Panc1 (cell line): ENCODE data around the gene PAWR. TPM values are rescaled to one million over a fixed set of nuclear protein-coding genes. Genes with fewer than 3 reads are reported as not detected.

Source experiments
- ATAC-seq: fragments of 200-7000 bp; cut with Tn5 transposase; 2 replicates; pipeline ENCODE4 v1.9.1; 2020; ENCODE audit warnings: mild to moderate bottlenecking, moderate library complexity
- BruUV-seq: library from RNA; stranded (reverse); fragments of 400-500 nt; replicated peaks from 2 replicates; lab custom pipeline; 2021; lab: Mats Ljungman, UMichigan
- CTCF ChIA-PET: fragments of 300-600 bp; sonication (Branson Sonifier 250); formaldehyde crosslinking; loops from one replicate; lab custom pipeline; 2022; ENCODE audit warnings: antibody characterized with exemption; lab: Charles Lee
- POLR2A ChIA-PET: fragments of 300-600 bp; sonication (Branson Sonifier 250); formaldehyde crosslinking; loops from one replicate; lab custom pipeline; 2022; ENCODE audit warnings: antibody characterized with exemption; lab: Charles Lee
- DNase-seq: peaks from one replicate; pipeline ENCODE4 v3.0.0-alpha.2; 2010; ENCODE audit warnings: low read depth, low spot score
- H3K27ac ChIP-seq: 2 replicates; pipeline ENCODE4 v1.5.1; 2011; ENCODE audit warnings: mild to moderate bottlenecking, low read length, inconsistent platforms
- H3K27me3 ChIP-seq: fragments of 200-500 bp; sonication (Bioruptor generic); 2 replicates; pipeline ENCODE4 v1.6.0; 2014; ENCODE audit warnings: low read length, inconsistent platforms; ENCODE audit not compliant: control insufficient read depth, insufficient read depth
- H3K36me3 ChIP-seq: fragments of 200-500 bp; sonication (Bioruptor generic); 2 replicates; pipeline ENCODE4 v1.5.1; 2014; ENCODE audit warnings: inconsistent platforms, mild to moderate bottlenecking, low read length, moderate library complexity; ENCODE audit not compliant: control insufficient read depth, insufficient read depth
- H3K4me1 ChIP-seq: 2 replicates; pipeline ENCODE4 v1.5.1; 2011; ENCODE audit warnings: inconsistent platforms, mild to moderate bottlenecking, low read length, moderate library complexity; ENCODE audit not compliant: control insufficient read depth, insufficient read depth
- H3K4me3 ChIP-seq, 2 experiments: 2 replicates each; pipeline ENCODE4 v1.5.1; 2011 to 2012; ENCODE audit warnings: low read depth in 2 of 2, low read length in 2 of 2, mild to moderate bottlenecking in 2 of 2, inconsistent platforms in 1 of 2, moderate library complexity in 1 of 2
- H3K9me3 ChIP-seq: fragments of 200-500 bp; sonication (Bioruptor generic); 2 replicates; pipeline ENCODE4 v1.5.1; 2014; ENCODE audit warnings: low read depth, mild to moderate bottlenecking, inconsistent platforms, low read length, moderate library complexity; ENCODE audit not compliant: control insufficient read depth, insufficient read depth
- POLR2AphosphoS5 ChIP-seq: IDR thresholded peaks from 2 replicates; pipeline ENCODE4 v1.6.1; 2012; ENCODE audit warnings: mild to moderate bottlenecking, low read depth, low read length, moderate library complexity
- SIN3A ChIP-seq: IDR thresholded peaks from 2 replicates; pipeline ENCODE4 v1.6.1; 2012; ENCODE audit warnings: low read depth, mild to moderate bottlenecking, low read length, moderate library complexity, borderline replicate concordance; ENCODE audit not compliant: insufficient read depth
- TCF7L2 ChIP-seq: IDR thresholded peaks from 2 replicates; pipeline ENCODE4 v1.6.1; 2011; ENCODE audit warnings: mild to moderate bottlenecking, low read depth, low read length, inconsistent platforms
- in situ Hi-C: cut with HindIII; loops from 2 replicates; pipeline ENCODE4 v1.10.0; 2016; ENCODE audit warnings: low sequenced_read_pairs, low pct_unique_long_range_greater_than_20kb
- intact Hi-C: fragments of 100-400 bp; cut with micrococcal nuclease; formaldehyde crosslinking; loops from one replicate; pipeline ENCODE4 v1.10.0; 2022; ENCODE audit not compliant: unreplicated experiment
- total RNA-seq: library from RNA; stranded (reverse); gene quantifications from one replicate; pipeline ENCODE4 v1.2.1, GENCODE V29; 2021; ENCODE audit not compliant: unreplicated experiment
- TF ChIP-seq, protein P1 (sequence below): fragments of 450-650 bp; IDR thresholded peaks from 2 replicates; pipeline ENCODE4 v1.5.1; 2017; ENCODE audit warnings: mild to moderate bottlenecking
- TF ChIP-seq, protein P2 (sequence below), 2 experiments: IDR thresholded peaks; 2 replicates each; pipeline ENCODE4 v1.6.1; 2011 to 2012; ENCODE audit warnings: low read depth in 2 of 2, control low read depth in 1 of 2, low read length in 1 of 2, mild to moderate bottlenecking in 1 of 2, moderate library complexity in 1 of 2; ENCODE audit not compliant: insufficient read depth in 1 of 2

Gene PAWR
- total RNA-seq, 1 experiment from 2014 or later = 142 TPM

DNA sequence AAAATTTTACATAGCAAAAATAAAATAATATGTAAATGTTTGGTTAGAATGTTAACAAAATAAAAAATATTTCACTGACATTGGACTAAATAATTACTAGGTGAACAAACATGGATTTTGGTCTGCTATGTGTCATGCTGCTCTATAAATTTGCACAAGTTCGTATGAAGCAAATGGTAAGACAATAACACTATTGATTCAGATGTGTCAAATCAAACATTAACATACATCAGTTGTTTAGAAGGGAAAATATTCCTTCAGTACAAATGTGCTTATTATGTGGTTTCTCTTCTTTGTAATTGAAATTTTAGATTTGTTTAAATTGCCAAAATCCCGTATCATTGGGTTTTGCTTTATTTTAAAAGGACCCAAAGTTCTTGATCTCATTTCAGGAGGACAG lies 46.9 kb downstream of the PAWR start:
- in situ Hi-C loops = no loop called here
- DNase-seq (no peak), ATAC-seq (no peak)
- no peaks in the 10 kb centered on the region for H3K36me3 ChIP-seq
- TF ChIP-seq, protein P1, sequence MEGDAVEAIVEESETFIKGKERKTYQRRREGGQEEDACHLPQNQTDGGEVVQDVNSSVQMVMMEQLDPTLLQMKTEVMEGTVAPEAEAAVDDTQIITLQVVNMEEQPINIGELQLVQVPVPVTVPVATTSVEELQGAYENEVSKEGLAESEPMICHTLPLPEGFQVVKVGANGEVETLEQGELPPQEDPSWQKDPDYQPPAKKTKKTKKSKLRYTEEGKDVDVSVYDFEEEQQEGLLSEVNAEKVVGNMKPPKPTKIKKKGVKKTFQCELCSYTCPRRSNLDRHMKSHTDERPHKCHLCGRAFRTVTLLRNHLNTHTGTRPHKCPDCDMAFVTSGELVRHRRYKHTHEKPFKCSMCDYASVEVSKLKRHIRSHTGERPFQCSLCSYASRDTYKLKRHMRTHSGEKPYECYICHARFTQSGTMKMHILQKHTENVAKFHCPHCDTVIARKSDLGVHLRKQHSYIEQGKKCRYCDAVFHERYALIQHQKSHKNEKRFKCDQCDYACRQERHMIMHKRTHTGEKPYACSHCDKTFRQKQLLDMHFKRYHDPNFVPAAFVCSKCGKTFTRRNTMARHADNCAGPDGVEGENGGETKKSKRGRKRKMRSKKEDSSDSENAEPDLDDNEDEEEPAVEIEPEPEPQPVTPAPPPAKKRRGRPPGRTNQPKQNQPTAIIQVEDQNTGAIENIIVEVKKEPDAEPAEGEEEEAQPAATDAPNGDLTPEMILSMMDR = no peak
- TF ChIP-seq, protein P2, sequence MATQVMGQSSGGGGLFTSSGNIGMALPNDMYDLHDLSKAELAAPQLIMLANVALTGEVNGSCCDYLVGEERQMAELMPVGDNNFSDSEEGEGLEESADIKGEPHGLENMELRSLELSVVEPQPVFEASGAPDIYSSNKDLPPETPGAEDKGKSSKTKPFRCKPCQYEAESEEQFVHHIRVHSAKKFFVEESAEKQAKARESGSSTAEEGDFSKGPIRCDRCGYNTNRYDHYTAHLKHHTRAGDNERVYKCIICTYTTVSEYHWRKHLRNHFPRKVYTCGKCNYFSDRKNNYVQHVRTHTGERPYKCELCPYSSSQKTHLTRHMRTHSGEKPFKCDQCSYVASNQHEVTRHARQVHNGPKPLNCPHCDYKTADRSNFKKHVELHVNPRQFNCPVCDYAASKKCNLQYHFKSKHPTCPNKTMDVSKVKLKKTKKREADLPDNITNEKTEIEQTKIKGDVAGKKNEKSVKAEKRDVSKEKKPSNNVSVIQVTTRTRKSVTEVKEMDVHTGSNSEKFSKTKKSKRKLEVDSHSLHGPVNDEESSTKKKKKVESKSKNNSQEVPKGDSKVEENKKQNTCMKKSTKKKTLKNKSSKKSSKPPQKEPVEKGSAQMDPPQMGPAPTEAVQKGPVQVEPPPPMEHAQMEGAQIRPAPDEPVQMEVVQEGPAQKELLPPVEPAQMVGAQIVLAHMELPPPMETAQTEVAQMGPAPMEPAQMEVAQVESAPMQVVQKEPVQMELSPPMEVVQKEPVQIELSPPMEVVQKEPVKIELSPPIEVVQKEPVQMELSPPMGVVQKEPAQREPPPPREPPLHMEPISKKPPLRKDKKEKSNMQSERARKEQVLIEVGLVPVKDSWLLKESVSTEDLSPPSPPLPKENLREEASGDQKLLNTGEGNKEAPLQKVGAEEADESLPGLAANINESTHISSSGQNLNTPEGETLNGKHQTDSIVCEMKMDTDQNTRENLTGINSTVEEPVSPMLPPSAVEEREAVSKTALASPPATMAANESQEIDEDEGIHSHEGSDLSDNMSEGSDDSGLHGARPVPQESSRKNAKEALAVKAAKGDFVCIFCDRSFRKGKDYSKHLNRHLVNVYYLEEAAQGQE (IDR thresholded peaks at IDR 0.05; ENCODE audit: insufficient read depth in 1 of 2, low read depth in 2 of 2, low read length in 1 of 2) = no peak
- TF ChIP-seq POLR2AphosphoS5 (no peak), SIN3A (no peak), TCF7L2 (no peak)
- no peaks in the 10 kb centered on the region; the same call in 1 of the 2 replicates for H3K9me3 ChIP-seq
- no TSS peak for BruUV-seq
- intact Hi-C loops = no loop called here
- ChIA-PET POLR2A (no interaction called here), CTCF (no interaction called here)
- H3K4me1 ChIP-seq = peaks cover 29% of the 10 kb centered on the region; the same call in 1 of the 2 replicates
- peak overlapping the region; percentile 20; the same call in 1 of the 2 replicates for H3K27ac ChIP-seq
- H3K27me3 ChIP-seq = no peaks in the 10 kb centered on the region
- no peak overlapping the region for H3K4me3 ChIP-seq

DNA sequence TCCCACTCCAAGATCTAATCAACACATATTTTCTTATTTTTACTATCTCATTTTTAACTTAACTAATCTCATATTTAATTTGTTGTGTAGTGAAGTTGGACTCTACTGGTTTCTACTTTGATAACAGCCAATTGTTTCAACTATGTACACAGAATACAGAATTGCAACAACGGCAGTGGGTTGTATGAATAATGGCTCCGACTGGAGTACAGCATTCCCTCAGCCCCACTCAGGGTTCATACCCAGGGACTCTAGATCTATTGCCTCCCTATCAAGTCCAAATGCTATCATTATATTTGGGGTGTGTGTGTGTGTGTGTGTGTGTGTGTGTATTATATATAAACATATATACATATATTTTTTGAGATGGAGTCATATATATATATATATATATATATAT lies 52.3 kb downstream of the PAWR start:
- Histone ChIP-seq H3K27ac (no peak overlapping the region), H3K36me3 (no peaks in the 10 kb centered on the region; the same call in 1 of the 2 replicates), H3K27me3 (no peaks in the 10 kb centered on the region), H3K9me3 (no peaks in the 10 kb centered on the region), H3K4me1 (peaks cover 44% of the 10 kb centered on the region; the same call in 1 of the 2 replicates), H3K4me3 (no peak overlapping the region)
- ATAC-seq (no peak), DNase-seq (no peak)
- ChIA-PET POLR2A (no interaction called here), CTCF (no interaction called here)
- no TSS peak for BruUV-seq
- in situ Hi-C loops (no loop called here), intact Hi-C loops (no loop called here)
- TF ChIP-seq, protein P1 = no peak
- TF ChIP-seq POLR2AphosphoS5 (no peak), SIN3A (no peak), TCF7L2 (no peak)
- TF ChIP-seq, protein P2 (IDR thresholded peaks at IDR 0.05; ENCODE audit: insufficient read depth in 1 of 2, low read depth in 2 of 2, low read length in 1 of 2) = no peak
